WTC11 (cell line): Measurements from ENCODE around the gene SLC2A11. TPM values are rescaled to one million over a fixed set of nuclear protein-coding genes. Genes with fewer than 3 reads are reported as not detected.

Experiments used
- ATAC-seq: fragments of 200-7000 bp; cut with Tn5 transposase; 2 replicates; pipeline ENCODE4 v1.10.0; 2021; ENCODE audit warnings: mild to moderate bottlenecking, moderate library complexity
- CTCF ChIA-PET: fragments of 300-600 bp; sonication (Branson Sonifier 250); formaldehyde crosslinking; loops from one replicate; lab custom pipeline; 2021; ENCODE audit warnings: antibody characterized with exemption; lab: Charles Lee
- POLR2A ChIA-PET: fragments of 350-600 bp; sonication (Branson Sonifier 250); formaldehyde crosslinking; loops from one replicate; lab custom pipeline; 2021; ENCODE audit warnings: antibody characterized with exemption; lab: Charles Lee
- DNase-seq: peaks from one replicate; pipeline ENCODE4 v3.0.0; 2021; ENCODE audit warnings: low spot score
- H3K27ac Mint-ChIP-seq: 2 replicates; pipeline ENCODE4 v1.8.0; 2021; ENCODE audit warnings: mixed read lengths
- H3K27me3 Mint-ChIP-seq: 2 replicates; pipeline ENCODE4 v1.8.0; 2021; ENCODE audit warnings: low read depth, mild to moderate bottlenecking, moderate library complexity, mixed read lengths
- H3K36me3 Mint-ChIP-seq: 2 replicates; pipeline ENCODE4 v1.8.0; 2021; ENCODE audit warnings: mixed read lengths
- H3K4me1 Mint-ChIP-seq: 2 replicates; pipeline ENCODE4 v1.8.0; 2022; ENCODE audit warnings: mixed read lengths
- H3K4me3 Mint-ChIP-seq: 2 replicates; pipeline ENCODE4 v1.8.0; 2021; ENCODE audit warnings: mild to moderate bottlenecking, moderate library complexity, mixed read lengths
- H3K9me3 Mint-ChIP-seq: 2 replicates; pipeline ENCODE4 v1.8.0; 2021; ENCODE audit warnings: mixed read lengths
- CREB1 ChIP-seq: sonication (generic); formaldehyde crosslinking; IDR thresholded peaks from 2 replicates; pipeline ENCODE4 v1.8.0; 2023; ENCODE audit warnings: mild to moderate bottlenecking, missing genetic modification reagents
- EMX1 ChIP-seq: fragments of 250-450 bp; sonication (Bioruptor Pico); IDR thresholded peaks from 2 replicates; pipeline ENCODE4 v1.8.0; 2021; ENCODE audit warnings: mild to moderate bottlenecking
- ETV6 ChIP-seq: sonication (generic); formaldehyde crosslinking; IDR thresholded peaks from 2 replicates; pipeline ENCODE4 v1.8.1; 2022; ENCODE audit warnings: mild to moderate bottlenecking, missing genetic modification reagents
- GABPB1 ChIP-seq: sonication (generic); formaldehyde crosslinking; IDR thresholded peaks from 2 replicates; pipeline ENCODE4 v1.8.1; 2023; ENCODE audit warnings: mild to moderate bottlenecking, missing genetic modification reagents
- GRHL2 ChIP-seq: fragments of 250-450 bp; sonication (Bioruptor Pico); IDR thresholded peaks from 2 replicates; pipeline ENCODE4 v1.8.0; 2022; ENCODE audit warnings: mild to moderate bottlenecking, moderate library complexity; ENCODE audit not compliant: insufficient replicate concordance, severe bottlenecking
- IRF2 ChIP-seq: sonication (generic); formaldehyde crosslinking; IDR thresholded peaks from 2 replicates; pipeline ENCODE4 v1.8.0; 2022; ENCODE audit warnings: low read depth, missing genetic modification reagents, borderline replicate concordance
- JAZF1 ChIP-seq: fragments of 250-450 bp; sonication (Bioruptor Pico); IDR thresholded peaks from 2 replicates; pipeline ENCODE4 v1.9.0; 2021; ENCODE audit warnings: moderate library complexity, mild to moderate bottlenecking, inconsistent platforms
- JUN ChIP-seq: sonication (generic); formaldehyde crosslinking; IDR thresholded peaks from 2 replicates; pipeline ENCODE4 v1.8.0; 2023; ENCODE audit warnings: mild to moderate bottlenecking, missing genetic modification reagents
- NR1H2 ChIP-seq: sonication (generic); formaldehyde crosslinking; IDR thresholded peaks from 2 replicates; pipeline ENCODE4 v1.9.0; 2021; ENCODE audit warnings: mild to moderate bottlenecking, moderate library complexity, missing genetic modification reagents
- NR2C2 ChIP-seq: sonication (generic); formaldehyde crosslinking; IDR thresholded peaks from 2 replicates; pipeline ENCODE4 v1.8.0; 2022; ENCODE audit warnings: mild to moderate bottlenecking, missing genetic modification reagents
- SMAD3 ChIP-seq: sonication (generic); formaldehyde crosslinking; IDR thresholded peaks from 2 replicates; pipeline ENCODE4 v1.8.0; 2022; ENCODE audit warnings: missing genetic modification reagents, mild to moderate bottlenecking, borderline replicate concordance
- TCF7 ChIP-seq: sonication (generic); formaldehyde crosslinking; IDR thresholded peaks from 2 replicates; pipeline ENCODE4 v1.8.0; 2022; ENCODE audit warnings: mild to moderate bottlenecking, low read depth, missing genetic modification reagents, moderate library complexity
- ZNF138 ChIP-seq: sonication (generic); formaldehyde crosslinking; conservative IDR thresholded peaks from 2 replicates; pipeline ENCODE4 v1.8.1; 2022; ENCODE audit warnings: mild to moderate bottlenecking, moderate library complexity, missing genetic modification reagents
- ZNF219 ChIP-seq: sonication (generic); formaldehyde crosslinking; IDR thresholded peaks from 2 replicates; pipeline ENCODE4 v1.8.0; 2023; ENCODE audit warnings: missing genetic modification reagents, mild to moderate bottlenecking, borderline replicate concordance
- ZNF232 ChIP-seq: sonication (generic); formaldehyde crosslinking; IDR thresholded peaks from 2 replicates; pipeline ENCODE4 v1.8.0; 2022; ENCODE audit warnings: mild to moderate bottlenecking, missing genetic modification reagents
- total RNA-seq: library from RNA; stranded (reverse); gene quantifications from 3 replicates; pipeline ENCODE4 v1.2.3, GENCODE V29; 2021
- TF ChIP-seq, protein P1 (sequence below): sonication (generic); formaldehyde crosslinking; conservative IDR thresholded peaks from 2 replicates; pipeline ENCODE4 v1.8.1; 2023; ENCODE audit warnings: mild to moderate bottlenecking, low read depth, missing genetic modification reagents, moderate library complexity
- TF ChIP-seq, protein P2 (sequence below): sonication (generic); formaldehyde crosslinking; conservative IDR thresholded peaks from 2 replicates; pipeline ENCODE4 v1.8.1; 2022; ENCODE audit warnings: mild to moderate bottlenecking, missing genetic modification reagents
- TF ChIP-seq, protein P3 (sequence below): sonication (generic); formaldehyde crosslinking; IDR thresholded peaks from 2 replicates; pipeline ENCODE4 v1.8.1; 2022; ENCODE audit warnings: missing genetic modification reagents, borderline replicate concordance
- TF ChIP-seq, protein P4 (sequence below): sonication (generic); formaldehyde crosslinking; IDR thresholded peaks from 2 replicates; pipeline ENCODE4 v1.8.0; 2023; ENCODE audit warnings: missing genetic modification reagents, mild to moderate bottlenecking, borderline replicate concordance
- TF ChIP-seq, protein P5 (sequence below): fragments of 250-450 bp; sonication (Bioruptor Pico); IDR thresholded peaks from 2 replicates; pipeline ENCODE4 v1.9.0; 2021; ENCODE audit warnings: mild to moderate bottlenecking
- TF ChIP-seq, protein P6 (sequence below): sonication (generic); formaldehyde crosslinking; IDR thresholded peaks from 2 replicates; pipeline ENCODE4 v1.8.1; 2022; ENCODE audit warnings: low read depth, mild to moderate bottlenecking, moderate library complexity, missing genetic modification reagents, borderline replicate concordance
- TF ChIP-seq, protein P7 (sequence below): sonication (generic); formaldehyde crosslinking; IDR thresholded peaks from 2 replicates; pipeline ENCODE4 v1.8.1; 2023; ENCODE audit warnings: mild to moderate bottlenecking, missing genetic modification reagents, moderate library complexity

Gene SLC2A11
- total RNA-seq, 1 experiment from 2014 or later, result 19.9 TPM

DNA sequence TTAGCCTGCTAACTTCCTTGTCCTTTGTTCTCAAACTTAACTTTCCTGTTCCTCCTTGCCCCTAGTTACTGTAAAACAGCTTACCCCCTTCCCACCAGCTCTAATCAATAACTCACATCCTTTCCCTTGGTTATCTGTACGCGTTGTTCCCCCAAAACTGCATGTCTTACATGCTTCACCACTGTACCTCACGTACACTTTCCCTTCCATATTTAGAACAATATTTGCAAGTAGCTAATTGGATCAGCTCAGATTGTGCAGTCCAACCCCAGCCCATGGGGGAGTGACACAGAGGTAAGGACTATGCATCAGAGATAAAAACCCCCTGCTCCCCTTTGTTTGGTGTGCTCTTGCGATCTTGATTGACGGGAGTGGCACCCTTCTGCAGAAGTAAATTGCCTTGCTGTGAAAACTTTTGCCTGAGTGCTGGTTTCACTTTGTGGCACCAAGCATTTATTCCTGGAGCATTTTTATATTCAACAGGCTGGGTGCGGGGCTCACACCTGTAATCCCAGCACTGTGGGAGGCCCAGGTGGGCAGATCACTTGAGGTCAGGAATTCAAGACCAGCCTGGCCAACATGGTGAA lies 67.4 kb downstream of the SLC2A11 start:
- Mint-ChIP-seq H3K27me3 (peaks cover 34% of the 10 kb centered on the region), H3K4me1 (no peaks in the 10 kb centered on the region), H3K27ac (no peak overlapping the region), H3K9me3 (peaks cover 32% of the 10 kb centered on the region), H3K36me3 (peaks cover 17% of the 10 kb centered on the region), H3K4me3 (no peak overlapping the region)
- ATAC-seq (no peak), DNase-seq (no peak)
- CTCF ChIA-PET, result no interaction called here
- no peak for TF ChIP-seq CREB1 (CRISPR knock-in tag)
- no peak for TF ChIP-seq JUN (CRISPR knock-in tag)
- TF ChIP-seq ETV6 (CRISPR knock-in tag), result no peak
- no peak for TF ChIP-seq NR2C2 (CRISPR knock-in tag)
- TF ChIP-seq ZNF138 (CRISPR knock-in tag), result no peak
- no peak for TF ChIP-seq NR1H2 (CRISPR knock-in tag)
- no peak for TF ChIP-seq IRF2 (CRISPR knock-in tag)
- TF ChIP-seq EMX1 (CRISPR knock-in tag), result no peak
- TF ChIP-seq, protein P1, sequence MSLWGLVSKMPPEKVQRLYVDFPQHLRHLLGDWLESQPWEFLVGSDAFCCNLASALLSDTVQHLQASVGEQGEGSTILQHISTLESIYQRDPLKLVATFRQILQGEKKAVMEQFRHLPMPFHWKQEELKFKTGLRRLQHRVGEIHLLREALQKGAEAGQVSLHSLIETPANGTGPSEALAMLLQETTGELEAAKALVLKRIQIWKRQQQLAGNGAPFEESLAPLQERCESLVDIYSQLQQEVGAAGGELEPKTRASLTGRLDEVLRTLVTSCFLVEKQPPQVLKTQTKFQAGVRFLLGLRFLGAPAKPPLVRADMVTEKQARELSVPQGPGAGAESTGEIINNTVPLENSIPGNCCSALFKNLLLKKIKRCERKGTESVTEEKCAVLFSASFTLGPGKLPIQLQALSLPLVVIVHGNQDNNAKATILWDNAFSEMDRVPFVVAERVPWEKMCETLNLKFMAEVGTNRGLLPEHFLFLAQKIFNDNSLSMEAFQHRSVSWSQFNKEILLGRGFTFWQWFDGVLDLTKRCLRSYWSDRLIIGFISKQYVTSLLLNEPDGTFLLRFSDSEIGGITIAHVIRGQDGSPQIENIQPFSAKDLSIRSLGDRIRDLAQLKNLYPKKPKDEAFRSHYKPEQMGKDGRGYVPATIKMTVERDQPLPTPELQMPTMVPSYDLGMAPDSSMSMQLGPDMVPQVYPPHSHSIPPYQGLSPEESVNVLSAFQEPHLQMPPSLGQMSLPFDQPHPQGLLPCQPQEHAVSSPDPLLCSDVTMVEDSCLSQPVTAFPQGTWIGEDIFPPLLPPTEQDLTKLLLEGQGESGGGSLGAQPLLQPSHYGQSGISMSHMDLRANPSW (CRISPR knock-in tag), result no peak
- no peak for TF ChIP-seq GABPB1 (CRISPR knock-in tag)
- no peak for TF ChIP-seq GRHL2 (CRISPR knock-in tag)
- TF ChIP-seq, protein P2, sequence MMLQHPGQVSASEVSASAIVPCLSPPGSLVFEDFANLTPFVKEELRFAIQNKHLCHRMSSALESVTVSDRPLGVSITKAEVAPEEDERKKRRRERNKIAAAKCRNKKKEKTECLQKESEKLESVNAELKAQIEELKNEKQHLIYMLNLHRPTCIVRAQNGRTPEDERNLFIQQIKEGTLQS (CRISPR knock-in tag), result no peak
- TF ChIP-seq SMAD3 (CRISPR knock-in tag), result no peak
- TF ChIP-seq, protein P3, sequence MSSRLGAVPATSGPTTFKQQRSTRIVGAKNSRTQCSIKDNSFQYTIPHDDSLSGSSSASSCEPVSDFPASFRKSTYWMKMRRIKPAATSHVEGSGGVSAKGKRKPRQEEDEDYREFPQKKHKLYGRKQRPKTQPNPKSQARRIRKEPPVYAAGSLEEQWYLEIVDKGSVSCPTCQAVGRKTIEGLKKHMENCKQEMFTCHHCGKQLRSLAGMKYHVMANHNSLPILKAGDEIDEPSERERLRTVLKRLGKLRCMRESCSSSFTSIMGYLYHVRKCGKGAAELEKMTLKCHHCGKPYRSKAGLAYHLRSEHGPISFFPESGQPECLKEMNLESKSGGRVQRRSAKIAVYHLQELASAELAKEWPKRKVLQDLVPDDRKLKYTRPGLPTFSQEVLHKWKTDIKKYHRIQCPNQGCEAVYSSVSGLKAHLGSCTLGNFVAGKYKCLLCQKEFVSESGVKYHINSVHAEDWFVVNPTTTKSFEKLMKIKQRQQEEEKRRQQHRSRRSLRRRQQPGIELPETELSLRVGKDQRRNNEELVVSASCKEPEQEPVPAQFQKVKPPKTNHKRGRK, result no peak
- POLR2A ChIA-PET, result interaction anchor here (1.1 kb wide), 1 partner anchor 11 kb away, joined by 3 read pairs; no protein-coding TSS in a partner anchor

DNA sequence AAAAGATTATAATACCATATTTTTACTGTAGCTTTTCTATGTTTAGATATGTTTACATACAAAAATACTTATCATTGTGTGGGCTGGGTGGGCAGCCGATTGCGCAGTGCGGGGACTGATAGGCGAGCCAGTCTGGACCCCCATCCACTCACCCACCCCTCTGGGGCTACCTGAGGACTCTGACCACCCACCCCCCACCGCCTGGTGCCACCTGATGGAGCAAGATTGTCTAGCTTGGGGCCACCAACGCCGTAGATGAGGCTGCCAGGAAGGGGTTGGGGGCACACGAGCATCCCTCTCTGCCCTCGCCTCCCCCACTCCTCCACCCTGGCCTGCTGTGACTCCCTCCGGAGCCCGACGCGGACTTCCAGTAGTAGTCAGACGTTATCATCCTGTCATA lies 68.9 kb downstream of the SLC2A11 start:
- Mint-ChIP-seq H3K27me3 (peaks cover 29% of the 10 kb centered on the region), H3K4me1 (no peaks in the 10 kb centered on the region), H3K36me3 (peaks cover 26% of the 10 kb centered on the region), H3K4me3 (no peak overlapping the region), H3K27ac (no peak overlapping the region), H3K9me3 (peaks cover 40% of the 10 kb centered on the region)
- POLR2A ChIA-PET, result no interaction called here
- DNase-seq (no peak), ATAC-seq (no peak)
- CTCF ChIA-PET, result interaction anchor here (1.7 kb wide), 1 partner anchor 38 kb away, joined by 5 read pairs; no protein-coding TSS in a partner anchor
- TF ChIP-seq, protein P4, sequence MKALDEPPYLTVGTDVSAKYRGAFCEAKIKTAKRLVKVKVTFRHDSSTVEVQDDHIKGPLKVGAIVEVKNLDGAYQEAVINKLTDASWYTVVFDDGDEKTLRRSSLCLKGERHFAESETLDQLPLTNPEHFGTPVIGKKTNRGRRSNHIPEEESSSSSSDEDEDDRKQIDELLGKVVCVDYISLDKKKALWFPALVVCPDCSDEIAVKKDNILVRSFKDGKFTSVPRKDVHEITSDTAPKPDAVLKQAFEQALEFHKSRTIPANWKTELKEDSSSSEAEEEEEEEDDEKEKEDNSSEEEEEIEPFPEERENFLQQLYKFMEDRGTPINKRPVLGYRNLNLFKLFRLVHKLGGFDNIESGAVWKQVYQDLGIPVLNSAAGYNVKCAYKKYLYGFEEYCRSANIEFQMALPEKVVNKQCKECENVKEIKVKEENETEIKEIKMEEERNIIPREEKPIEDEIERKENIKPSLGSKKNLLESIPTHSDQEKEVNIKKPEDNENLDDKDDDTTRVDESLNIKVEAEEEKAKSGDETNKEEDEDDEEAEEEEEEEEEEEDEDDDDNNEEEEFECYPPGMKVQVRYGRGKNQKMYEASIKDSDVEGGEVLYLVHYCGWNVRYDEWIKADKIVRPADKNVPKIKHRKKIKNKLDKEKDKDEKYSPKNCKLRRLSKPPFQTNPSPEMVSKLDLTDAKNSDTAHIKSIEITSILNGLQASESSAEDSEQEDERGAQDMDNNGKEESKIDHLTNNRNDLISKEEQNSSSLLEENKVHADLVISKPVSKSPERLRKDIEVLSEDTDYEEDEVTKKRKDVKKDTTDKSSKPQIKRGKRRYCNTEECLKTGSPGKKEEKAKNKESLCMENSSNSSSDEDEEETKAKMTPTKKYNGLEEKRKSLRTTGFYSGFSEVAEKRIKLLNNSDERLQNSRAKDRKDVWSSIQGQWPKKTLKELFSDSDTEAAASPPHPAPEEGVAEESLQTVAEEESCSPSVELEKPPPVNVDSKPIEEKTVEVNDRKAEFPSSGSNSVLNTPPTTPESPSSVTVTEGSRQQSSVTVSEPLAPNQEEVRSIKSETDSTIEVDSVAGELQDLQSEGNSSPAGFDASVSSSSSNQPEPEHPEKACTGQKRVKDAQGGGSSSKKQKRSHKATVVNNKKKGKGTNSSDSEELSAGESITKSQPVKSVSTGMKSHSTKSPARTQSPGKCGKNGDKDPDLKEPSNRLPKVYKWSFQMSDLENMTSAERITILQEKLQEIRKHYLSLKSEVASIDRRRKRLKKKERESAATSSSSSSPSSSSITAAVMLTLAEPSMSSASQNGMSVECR (CRISPR knock-in tag), result no peak
- TF ChIP-seq TCF7 (CRISPR knock-in tag) (no peak), ZNF232 (CRISPR knock-in tag) (no peak), JAZF1 (no peak), ZNF219 (no peak)
- TF ChIP-seq, protein P2 (CRISPR knock-in tag), result no peak
- TF ChIP-seq, protein P5, sequence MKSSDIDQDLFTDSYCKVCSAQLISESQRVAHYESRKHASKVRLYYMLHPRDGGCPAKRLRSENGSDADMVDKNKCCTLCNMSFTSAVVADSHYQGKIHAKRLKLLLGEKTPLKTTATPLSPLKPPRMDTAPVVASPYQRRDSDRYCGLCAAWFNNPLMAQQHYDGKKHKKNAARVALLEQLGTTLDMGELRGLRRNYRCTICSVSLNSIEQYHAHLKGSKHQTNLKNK (CRISPR knock-in tag), result no peak
- TF ChIP-seq, protein P6, sequence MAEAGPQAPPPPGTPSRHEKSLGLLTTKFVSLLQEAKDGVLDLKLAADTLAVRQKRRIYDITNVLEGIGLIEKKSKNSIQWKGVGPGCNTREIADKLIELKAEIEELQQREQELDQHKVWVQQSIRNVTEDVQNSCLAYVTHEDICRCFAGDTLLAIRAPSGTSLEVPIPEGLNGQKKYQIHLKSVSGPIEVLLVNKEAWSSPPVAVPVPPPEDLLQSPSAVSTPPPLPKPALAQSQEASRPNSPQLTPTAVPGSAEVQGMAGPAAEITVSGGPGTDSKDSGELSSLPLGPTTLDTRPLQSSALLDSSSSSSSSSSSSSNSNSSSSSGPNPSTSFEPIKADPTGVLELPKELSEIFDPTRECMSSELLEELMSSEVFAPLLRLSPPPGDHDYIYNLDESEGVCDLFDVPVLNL, result no peak
- TF ChIP-seq, protein P7, sequence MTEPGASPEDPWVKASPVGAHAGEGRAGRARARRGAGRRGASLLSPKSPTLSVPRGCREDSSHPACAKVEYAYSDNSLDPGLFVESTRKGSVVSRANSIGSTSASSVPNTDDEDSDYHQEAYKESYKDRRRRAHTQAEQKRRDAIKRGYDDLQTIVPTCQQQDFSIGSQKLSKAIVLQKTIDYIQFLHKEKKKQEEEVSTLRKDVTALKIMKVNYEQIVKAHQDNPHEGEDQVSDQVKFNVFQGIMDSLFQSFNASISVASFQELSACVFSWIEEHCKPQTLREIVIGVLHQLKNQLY (CRISPR knock-in tag), result no peak
